ENCODE measurements around the gene FADD.
"Not testable (repeated sequence)": the region's sequence is repeated elsewhere in the genome, so short reads cannot be mapped to it uniquely, and the experiment has no call there.

Gene FADD

GRCh38 chr11:70205049-70205725, 2.1 kb downstream of the FADD start:
- DNase-seq, result no peak

- no peak for DNase-seq
These were observed 2.7 kb downstream of the FADD start for GRCh38 chr11:70205766-70206165.

GRCh38 chr11:70206226-70206981, 3.3 kb downstream of the FADD start:
- no peak for DNase-seq

- no peak for DNase-seq
These were observed 3.9 kb downstream of the FADD start for GRCh38 chr11:70206982-70207376.

- DNase-seq, result no peak
These were observed 4.5 kb downstream of the FADD start for GRCh38 chr11:70207531-70208131.

- no peak for DNase-seq
These were observed 6.4 kb downstream of the FADD start for GRCh38 chr11:70209391-70209912.

- no peak for DNase-seq
These were observed 7.0 kb downstream of the FADD start for GRCh38 chr11:70210051-70210501.

GRCh38 chr11:70210530-70210929, 7.4 kb downstream of the FADD start:
- DNase-seq, result no peak

- DNase-seq, result no peak
These were observed 9.2 kb downstream of the FADD start for GRCh38 chr11:70212227-70212811.

- not testable (repeated sequence) for DNase-seq
These were observed 14.3 kb downstream of the FADD start for GRCh38 chr11:70217388-70217787.

- DNase-seq, result not testable (repeated sequence)
These were observed 15.0 kb downstream of the FADD start for GRCh38 chr11:70218076-70218475.

- DNase-seq, result no peak
These were observed 17.0 kb downstream of the FADD start for GRCh38 chr11:70220136-70220535.

- no peak for DNase-seq
These were observed 17.8 kb downstream of the FADD start for GRCh38 chr11:70220920-70221319.

GRCh38 chr11:70225681-70226177, 22.6 kb downstream of the FADD start:
- no peak for DNase-seq

- no peak for DNase-seq
These were observed 23.1 kb downstream of the FADD start for GRCh38 chr11:70226183-70226582.

GRCh38 chr11:70226967-70227366, 23.9 kb downstream of the FADD start:
- no peak for DNase-seq

- DNase-seq, result no peak
These were observed 26.6 kb downstream of the FADD start for GRCh38 chr11:70229737-70230136.

GRCh38 chr11:70230151-70230839, 27.2 kb downstream of the FADD start:
- DNase-seq, result no peak

GRCh38 chr11:70230840-70231710, 28.0 kb downstream of the FADD start:
- DNase-seq, result no peak

- DNase-seq, result no peak
These were observed 29.9 kb downstream of the FADD start for GRCh38 chr11:70233034-70233433.

- no peak for DNase-seq
These were observed 30.4 kb downstream of the FADD start for GRCh38 chr11:70233511-70233934.
